Small intestine (tissue), 4 donors: Measurements from ENCODE around the gene SPINT2. TPM values are rescaled to one million over a fixed set of nuclear protein-coding genes. Genes with fewer than 3 reads are reported as not detected.

Experiments used
- polyA plus RNA-seq, 4 donors: library from polyadenylated mRNA; stranded (reverse) in 3 of 4; unstranded in 1 of 4; fragments of 200-250 nt in 3 of 4; fragments of 120-200 nt in 1 of 4; gene quantifications; one replicate each; pipeline versions ENCODE4 v1.2.1 to v1.2.3, GENCODE V29; 2013
- donor health status: healthy with polysubstance abuse.
- donor health status: Bipolar disorder and iron deficiency.
- donor health status: healthy.

Gene SPINT2
- polyA plus RNA-seq, 4 donors, result 263 to 450 (median 424) TPM

Other genes starting within 250 kb of the SPINT2 start
- under 1 TPM in 2 of 4 donors, not detected in 2; 0.39 to 0.64 TPM for gene DPF1, start 40.4 kb upstream of the SPINT2 start, polyA plus RNA-seq
- 10 to 100 TPM in 3 of 4 donors, 1 to 10 TPM in 1; 8.7 to 31.8 (median 22.6) TPM for gene PPP1R14A, start 8.2 kb upstream of the SPINT2 start, polyA plus RNA-seq
- gene C19orf33, start 39.7 kb downstream of the SPINT2 start, polyA plus RNA-seq, result 1,000 to 10,000 TPM in 2 of 4 donors, 100 to 1,000 TPM in 2; 410 to 2,753 (median 1,138) TPM
- 10 to 100 TPM; 13.0 to 73.1 (median 16.6) TPM for gene YIF1B, start 51.4 kb downstream of the SPINT2 start, polyA plus RNA-seq
- gene KCNK6, start 55.3 kb downstream of the SPINT2 start, polyA plus RNA-seq, result 1 to 10 TPM; 2.7 to 7.5 (median 4.0) TPM
- 10 to 100 TPM in 1 of 4 donors, 1 to 10 TPM in 3; 1.9 to 10.6 (median 2.7) TPM for gene CATSPERG, start 71.3 kb downstream of the SPINT2 start, polyA plus RNA-seq
- gene PSMD8, start 110.0 kb downstream of the SPINT2 start, polyA plus RNA-seq, result 100 to 1,000 TPM; 133 to 182 (median 148) TPM
- gene GGN, start 123.5 kb downstream of the SPINT2 start, polyA plus RNA-seq, result 10 to 100 TPM in 2 of 4 donors, 1 to 10 TPM in 2; 1.7 to 16.1 (median 8.2) TPM
- gene SPRED3, start 124.1 kb downstream of the SPINT2 start, polyA plus RNA-seq, result 1 to 10 TPM in 3 of 4 donors, under 1 TPM in 1; 0.85 to 2.7 (median 1.8) TPM
- gene FAM98C, start 138.5 kb downstream of the SPINT2 start, polyA plus RNA-seq, result 10 to 100 TPM; 23.6 to 47.2 (median 38.6) TPM
- 1 to 10 TPM in 1 of 4 donors, under 1 TPM in 3; 0.22 to 1.0 (median 0.84) TPM for gene RASGRP4, start 161.6 kb downstream of the SPINT2 start, polyA plus RNA-seq
- 1 to 10 TPM in 1 of 4 donors, under 1 TPM in 1, not detected in 2; 0.81 to 2.3 TPM for gene RYR1, start 169.1 kb downstream of the SPINT2 start, polyA plus RNA-seq